NCI-H2081 (cell line): Measurements from ENCODE around the gene DENND2D.

Experiments used
- DNase-seq, 2 experiments: peaks; one replicate each; lab custom pipeline; 2025; lab: John Stamatoyannopoulos, UW

The DENND2D gene

DNA sequence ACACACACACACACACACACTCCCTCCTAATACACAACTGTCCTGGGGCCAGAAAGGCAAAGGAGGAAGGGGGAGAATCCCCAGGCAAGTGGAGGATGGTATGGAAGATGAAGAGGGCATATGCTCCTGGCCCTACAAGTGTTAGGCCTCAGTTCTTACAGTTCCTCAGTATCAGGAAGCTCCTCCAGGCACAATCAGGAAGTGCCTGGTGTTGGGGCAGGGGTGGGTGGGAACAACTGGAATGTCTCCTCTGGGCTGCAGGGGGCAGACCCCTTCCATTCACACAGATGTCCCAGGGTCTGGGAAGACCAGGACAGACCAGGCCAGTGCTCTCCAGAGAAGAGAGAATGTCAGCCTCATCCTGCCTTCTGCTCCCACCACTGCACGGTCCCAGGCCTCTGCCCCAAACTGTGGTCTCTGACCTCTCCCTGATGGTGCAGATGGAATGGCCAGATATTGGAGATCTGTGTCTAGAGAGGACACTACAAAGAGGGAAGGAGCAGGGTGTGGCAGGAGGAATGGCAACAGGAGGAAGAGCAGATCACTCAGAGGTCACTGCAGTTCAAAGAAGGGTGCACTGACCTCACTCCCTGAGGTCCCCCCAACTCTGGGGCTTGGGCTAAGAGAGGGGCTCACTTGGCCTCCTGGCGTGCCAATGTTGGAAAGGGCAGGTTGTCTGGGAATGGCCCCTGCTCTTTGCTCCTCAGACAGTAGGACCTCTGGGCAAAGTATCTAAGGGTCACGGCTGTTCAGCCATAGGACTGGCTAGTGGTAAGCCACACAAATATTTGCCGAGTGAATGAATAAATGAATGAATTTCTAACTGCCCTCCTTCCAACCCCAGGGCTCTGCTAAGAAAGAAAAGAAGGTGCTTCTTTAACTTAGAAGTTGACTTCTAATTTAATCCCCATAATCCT, 2.5 kb upstream of the DENND2D start:
- DNase-seq = no peak

DNA sequence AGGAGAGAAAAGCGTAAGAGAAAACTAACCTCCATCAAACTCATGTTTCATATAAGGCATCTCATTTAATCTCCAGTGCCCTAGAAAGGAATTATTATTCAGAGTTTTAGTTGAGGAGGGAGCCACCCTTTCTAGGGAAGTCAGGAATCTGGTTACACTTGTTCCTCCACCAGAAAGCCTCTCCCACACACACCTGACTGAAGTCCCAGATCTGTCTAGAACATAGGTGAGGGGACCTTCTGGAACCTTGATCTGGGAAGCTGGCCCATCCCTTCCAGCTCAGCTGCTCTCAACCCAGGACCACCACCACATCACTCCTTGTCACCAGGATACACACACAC, 1.9 kb upstream of the DENND2D start:
- no peak for DNase-seq

DNA sequence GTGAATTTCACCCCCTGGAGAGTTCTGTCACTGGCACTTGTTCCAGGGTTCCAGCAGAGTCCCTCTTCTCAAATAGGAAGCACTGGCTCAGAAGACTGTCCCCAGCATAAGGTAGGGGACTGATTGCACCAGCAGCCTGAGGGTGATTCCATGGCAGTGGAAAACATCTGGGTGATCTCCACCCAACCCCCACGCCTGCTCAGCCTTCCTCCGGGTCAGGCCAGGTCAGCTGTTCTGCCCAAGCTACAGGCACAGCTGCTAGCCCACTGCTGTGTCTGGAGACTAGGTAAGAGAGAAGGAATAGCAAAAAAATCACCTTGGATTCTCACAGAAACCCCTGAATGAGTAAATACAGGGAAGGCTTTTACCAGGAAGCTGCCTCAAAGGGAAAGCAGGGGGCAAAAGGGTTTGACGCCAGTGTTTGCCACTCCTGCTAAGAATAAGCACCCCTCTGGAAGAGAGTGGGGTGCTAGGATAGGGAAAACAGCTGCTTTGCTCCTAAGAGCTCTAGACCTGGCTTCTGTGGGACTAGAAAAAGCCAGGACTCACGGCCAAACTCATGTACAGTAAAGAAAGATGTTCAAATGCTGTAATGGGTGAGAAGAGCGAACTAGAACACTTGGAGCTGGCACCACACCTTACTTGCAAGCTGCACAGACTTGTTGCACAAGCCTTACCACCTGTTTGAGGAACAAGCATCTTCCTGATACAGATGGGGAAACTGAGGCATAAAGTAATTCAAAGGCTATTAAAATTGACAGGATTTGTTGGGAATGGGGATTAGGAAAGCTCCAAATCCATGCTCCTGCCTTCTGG, 1.0 kb upstream of the DENND2D start:
- no peak for DNase-seq

DNA sequence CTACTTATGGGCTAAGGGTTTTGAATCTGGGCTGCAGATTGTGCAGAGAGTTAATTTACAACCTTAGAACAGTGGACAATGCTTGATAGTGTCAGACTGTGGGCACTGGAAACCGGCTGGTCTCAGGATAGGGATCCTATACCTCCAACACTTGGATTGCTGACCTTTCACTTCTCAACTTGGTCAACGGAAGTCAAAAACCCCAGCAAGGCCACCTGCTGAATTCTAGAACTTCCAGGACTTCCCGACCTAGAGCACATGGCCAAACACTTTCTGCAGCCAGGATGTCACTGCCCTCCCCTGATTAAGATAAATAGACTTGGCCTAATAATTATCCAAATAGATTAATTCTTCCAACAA, 336 bp upstream of the DENND2D start:
- DNase-seq = no peak

DNA sequence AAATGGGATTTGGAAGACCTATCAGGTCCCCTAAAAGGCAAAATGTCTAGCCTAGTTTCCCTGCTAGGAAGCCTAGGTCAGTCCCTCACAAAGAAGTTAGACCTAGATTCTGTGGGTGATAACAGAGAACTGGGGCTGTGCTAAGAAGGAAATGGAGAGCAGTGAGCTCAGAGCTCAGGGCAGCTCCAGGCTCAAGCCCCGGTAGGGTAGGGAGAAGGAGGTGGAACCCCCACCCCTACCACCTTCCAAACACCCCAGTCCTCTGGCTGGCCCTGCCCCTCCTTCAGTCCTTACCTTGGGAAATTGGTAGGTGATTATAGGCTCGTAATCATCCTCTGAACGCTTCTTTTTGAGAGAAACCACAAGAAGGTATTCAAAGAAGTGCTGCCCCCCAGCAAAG, 1.1 kb downstream of the DENND2D start:
- DNase-seq = no peak

DNA sequence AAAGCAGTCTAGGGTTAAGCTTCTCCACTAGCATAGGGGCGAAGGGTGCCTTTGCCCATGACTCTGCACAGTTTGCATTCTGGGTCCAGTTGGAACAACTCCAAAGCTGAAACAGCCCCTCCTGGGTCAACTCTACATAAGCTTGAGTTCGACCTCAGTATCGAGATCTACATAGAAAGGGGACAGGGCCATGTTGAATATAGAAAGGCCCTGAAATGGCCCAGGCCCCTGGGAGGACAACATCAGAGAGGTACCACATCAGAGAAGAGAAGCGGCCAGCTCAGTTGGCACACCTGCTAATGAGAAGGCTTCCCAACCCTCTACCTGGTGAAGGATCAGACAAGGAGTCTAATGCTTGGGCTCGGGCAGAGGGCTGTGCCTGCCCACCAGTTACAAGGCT, 1.6 kb downstream of the DENND2D start:
- DNase-seq = no peak

DNA sequence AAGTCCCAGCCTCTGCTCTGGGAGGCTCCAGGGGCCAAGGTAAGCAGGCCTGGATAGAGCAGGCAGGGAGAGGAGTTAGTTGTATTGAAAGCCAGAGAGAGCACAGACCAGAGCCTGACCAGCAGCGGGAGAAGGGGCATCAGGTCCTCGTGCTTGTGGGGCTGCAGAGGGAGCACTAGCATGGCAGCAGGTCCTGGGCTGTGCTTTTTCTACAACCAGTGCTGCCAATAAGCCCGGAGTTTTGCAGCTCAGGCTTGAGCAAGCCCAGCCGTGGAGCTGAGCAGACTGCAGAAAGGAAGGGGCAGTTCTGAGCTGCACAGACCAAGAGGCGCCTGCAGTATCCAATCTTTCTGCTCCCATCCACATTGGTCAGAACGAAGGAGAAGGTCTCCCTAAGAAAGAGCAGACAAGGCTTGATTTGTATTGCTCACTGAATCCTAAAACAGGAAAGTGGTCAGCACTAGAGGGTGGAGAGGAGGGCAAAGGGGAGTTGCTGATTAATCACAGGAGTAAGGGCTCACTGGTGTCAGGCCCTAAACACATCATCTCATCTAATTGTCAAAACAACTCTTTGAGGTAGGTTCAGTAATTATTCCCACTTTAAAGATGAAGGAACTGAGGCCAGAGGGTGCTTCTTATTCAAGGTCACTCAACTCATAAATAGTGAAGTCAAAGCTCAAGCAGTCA, 2.7 kb downstream of the DENND2D start:
- no peak for DNase-seq

DNA sequence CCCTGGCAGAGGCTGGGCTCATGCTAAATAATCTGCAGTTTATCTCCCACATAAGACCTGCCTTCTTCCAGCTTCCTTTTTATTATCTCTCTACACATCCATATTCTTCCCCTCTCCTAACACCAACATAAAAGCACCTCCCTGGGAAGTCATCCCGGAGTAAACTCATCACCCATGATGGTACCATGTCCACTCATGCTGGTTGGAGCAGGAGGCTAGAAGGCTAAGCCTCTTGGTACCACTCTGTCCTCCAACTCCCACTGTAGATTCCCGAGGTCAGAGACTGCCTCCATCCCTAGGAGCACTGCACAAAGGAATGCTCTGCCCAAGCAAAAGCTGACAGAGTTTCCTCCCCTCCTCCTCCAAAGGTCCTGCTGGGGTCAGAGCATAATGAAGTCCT, 4.2 kb downstream of the DENND2D start:
- DNase-seq = no peak

DNA sequence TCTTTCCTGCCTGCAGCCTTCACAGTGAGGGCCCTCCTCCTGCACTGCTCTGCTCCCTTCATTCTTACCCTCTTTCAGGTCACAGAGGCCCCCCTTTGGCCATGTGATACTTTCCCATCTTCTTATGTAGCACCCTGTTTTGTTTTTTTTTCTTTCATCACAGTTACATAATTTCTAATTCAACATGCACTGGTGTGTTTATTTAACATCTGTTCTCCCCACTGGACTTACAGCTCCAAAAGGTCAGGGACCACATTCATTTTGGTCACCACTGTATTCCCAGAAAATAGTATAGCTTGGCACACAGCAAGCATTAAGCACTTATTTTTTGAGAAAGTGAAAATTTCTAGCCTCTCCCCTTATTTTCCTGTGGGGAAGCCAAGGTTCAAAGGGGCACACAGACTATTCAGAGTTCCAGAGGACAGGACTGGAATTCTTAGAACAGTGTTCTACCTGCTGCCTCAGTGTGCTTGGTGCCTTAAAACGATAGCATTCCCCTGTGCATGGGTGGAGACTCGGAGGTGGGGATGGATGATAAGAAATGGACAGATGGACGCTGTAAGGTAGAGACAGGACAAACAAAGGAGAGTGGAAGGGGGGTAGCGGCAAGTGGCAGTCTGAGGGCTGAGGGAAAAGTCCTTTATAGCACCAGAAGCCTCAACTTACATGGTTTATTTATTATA, 5.3 kb downstream of the DENND2D start:
- no peak for DNase-seq

DNA sequence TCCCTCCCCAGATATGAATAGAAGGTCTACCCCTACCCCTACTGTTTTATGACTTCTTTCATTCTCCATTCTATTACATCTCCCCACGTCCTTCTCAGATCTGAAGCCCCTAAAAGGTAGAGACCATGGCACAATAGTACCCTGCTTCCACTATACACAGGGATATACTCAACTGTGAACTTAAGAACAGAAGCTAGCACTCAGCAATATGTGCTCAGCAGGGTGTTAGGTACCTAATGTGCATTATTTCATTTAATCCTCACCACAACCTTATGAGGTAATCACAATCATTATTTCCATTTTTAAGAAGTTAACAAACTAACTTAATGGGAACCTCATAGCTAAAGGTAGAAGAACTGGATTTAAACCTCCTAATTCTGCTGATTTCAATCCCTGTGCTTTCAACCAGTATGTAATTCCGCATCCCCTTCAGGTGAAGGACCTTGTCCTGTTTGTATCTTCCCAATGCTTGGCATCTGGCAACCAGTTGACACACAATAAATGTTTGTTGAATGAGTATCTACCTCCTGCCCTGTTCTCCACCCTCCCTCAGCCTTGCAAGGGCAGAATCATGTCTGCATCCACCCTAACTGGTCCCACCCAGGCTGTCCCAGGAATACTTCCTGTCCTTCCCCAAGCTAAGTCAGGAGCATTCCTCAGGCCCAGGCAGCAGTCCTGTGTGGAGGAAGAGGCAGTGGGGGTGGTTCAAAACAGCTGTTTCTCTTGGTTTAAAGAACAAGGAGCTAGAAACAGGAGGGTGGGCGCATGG, 6.5 kb downstream of the DENND2D start:
- DNase-seq = no peak

DNA sequence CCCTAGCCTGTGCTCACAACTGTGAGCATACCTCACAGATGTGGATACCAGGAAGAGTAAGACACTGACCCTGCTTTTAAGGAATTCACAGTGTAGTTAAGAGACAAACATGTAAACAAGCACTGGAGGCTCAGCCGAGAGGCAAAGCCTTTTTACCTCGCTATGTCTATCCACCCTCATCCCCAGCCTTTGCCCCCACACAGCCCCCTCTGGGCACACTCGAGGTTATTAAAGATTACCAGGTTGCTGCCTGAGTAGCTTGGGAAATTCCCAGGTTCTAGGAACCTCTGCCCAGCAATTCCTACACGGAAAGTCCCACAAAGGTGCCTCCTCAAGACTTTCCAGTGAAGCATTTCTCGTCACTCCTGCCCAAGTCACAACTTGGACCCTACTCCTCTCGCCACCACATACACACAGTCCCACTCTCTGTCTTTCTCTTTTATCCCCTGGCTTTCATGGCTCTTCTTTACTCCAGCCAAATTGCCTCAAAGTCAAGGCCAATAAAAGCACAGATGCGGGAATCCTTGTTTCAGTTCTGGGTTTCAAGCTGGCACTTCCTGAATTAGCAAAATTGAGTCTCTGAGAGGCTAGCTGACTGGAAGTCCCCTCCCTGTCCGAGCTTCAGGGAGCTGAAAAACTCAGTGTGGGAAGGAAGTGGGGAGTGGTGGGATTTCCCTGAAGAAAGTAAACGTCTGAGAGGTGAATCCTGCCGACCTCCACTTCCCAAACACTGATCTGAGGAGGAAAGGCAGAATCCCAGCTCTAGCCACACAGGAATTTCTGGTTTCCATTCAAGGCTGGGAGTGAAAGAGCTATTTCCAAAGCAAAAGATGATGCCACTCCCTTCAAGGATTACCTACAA, 7.6 kb downstream of the DENND2D start:
- no peak for DNase-seq

DNA sequence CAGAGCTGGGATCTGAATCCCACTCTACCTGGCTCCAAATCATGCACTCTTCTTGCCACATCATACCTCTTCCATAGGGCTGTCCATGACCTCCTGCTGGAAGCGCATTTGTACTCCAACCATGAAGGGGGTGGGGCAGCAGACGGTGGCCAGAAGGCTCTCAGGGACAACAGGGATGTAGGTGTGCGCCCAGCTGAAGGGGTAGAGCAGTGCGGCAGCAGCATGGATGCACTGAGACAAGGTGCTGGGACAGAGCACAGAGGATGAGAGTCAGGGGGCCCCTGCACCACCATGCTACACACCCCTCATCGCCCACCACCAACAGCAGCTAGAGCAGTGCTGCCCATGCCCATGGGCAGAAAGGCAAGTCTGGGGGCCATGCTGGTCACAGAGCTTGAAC, 8.4 kb downstream of the DENND2D start:
- DNase-seq = no peak

DNA sequence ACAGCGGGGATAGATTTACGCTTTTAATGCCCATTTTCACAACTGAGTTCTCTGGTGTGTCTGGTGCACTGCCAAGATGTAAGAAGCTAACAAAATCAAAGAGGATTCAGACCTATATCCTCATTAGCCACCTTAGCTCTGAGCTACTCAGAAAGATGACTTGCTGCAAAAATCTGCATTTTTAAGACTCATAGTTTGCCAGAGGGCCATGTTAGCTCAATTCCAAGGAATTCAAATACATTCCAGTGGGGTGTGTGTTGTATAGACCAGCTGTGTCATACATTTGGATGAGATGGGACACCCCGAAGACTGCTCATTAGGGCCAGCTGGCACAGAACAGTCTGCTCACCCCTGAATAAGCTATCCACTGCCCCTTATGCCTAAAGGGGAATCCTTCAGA, 8.9 kb downstream of the DENND2D start:
- DNase-seq = no peak

DNA sequence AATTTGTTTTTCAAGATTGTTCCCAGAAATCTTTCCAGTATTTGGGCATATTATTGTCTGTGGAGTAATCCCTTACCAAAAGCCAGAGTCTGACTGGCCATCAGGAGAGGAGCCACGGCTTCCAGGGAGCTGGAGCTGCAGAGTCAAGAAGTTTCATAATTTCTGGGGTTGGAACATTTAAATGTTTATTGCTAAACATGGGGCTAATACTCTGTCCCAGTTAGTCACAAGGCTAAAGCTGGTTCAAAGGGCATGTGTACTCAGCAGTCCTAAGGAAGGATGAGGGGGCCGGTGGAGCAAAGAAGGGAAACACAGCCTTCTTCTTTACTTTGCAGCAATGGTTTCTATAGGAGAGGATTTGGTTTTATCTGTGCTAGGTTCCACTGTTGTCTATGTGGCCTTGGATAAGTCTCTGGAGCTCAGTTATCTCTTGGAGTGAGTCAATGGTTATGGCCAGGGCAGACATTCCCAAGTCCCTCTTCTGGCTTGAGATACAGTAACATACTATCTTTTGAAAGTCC, 9.5 kb downstream of the DENND2D start:
- no peak for DNase-seq

DNA sequence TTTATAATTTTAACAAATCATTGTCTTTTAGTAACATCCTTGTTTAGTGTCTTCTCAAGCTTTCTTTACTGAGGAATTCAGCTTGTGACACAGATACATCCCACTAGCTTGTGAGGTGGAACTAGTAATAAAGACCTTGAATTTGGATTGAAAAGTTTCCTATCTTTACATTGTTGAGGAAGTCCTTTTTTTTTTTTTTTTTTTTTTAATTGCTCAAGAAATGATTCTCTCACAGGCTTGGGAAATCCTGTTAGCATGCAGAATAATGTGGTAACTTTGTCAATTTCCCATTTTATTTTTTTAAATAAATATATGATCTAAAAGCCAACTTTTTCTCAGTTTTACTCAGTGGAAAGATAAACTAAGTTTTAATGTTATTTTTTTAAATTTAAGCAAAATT, 15.8 kb downstream of the DENND2D start:
- no peak for DNase-seq

DNA sequence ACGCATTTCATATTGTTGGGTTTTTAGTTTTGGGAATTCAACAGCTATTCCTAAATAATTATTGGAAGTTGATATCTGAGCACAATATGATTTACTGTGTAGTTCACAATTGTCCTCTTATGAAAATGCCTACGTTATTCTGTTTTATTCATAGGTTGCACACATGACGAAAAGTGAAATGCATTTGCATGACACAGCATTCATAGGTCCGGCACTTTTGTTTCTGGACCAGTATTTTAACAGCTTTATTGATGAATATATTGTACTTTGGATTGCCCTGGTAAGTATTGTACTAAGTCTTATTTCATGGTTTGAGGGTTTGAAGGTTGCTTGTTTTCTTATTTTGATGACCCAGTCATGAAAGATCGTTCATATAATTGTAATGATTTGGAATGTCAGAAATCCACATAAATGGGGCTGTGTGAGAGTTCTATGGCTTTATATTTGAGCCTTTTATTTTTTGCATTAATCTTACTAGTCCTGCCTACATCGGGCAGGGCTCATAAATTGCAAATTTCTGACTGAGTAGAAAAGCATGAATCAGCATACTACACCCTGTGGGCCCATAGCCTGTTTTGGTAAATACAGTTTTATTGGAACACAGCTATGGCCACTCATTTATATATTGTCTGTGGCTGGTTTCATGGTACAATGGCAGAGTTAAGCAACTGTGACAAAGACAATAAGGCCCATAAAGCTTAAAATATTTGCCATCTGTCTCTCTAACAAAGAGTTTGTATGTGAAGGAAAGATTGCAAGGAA, 17.0 kb downstream of the DENND2D start:
- no peak for DNase-seq

DNA sequence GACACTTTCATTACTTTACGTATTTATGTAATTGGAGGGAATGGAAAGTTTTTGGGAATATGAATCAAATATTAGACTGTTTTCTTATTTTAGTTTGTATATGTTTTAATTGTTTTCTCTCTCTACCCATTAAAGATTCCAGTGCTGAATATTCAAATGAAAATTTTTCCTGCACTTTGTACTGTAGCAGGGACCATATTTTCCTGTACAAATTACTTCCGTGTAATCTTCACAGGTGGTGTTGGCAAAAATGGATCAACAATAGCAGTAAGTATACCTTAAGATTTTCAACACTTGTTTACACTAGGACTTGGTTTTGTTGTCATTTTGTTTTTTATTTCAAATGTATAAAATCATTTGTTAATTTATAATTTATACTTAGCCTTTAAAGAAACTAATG, 18.4 kb downstream of the DENND2D start:
- DNase-seq = no peak

DNA sequence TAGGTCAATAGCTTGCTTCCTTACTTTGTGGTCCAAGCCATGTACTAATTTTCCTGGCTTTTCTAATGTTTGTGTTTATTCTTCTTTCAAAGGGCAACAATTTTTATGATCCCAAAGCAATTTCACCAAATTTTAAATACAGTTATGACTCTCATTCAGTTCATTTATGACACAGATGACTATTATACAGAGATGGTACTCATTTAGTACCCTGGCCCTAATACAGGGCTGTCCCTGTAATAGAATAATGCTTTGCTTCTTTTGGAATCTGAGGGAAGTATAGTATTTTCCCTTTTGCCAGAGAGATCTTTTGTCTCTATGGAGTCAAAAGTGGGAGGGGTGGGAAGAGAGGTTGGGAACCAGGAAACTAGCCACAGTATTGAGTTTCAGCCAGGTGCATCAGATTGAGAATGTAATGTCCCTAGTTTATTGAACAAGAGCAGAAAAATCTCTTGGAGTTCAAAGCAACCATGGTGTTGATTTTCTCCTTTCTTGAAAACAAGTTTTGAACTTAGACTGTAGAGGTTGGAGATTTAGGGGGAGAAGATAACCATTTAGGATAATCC, 20.4 kb downstream of the DENND2D start:
- DNase-seq = no peak

DNA sequence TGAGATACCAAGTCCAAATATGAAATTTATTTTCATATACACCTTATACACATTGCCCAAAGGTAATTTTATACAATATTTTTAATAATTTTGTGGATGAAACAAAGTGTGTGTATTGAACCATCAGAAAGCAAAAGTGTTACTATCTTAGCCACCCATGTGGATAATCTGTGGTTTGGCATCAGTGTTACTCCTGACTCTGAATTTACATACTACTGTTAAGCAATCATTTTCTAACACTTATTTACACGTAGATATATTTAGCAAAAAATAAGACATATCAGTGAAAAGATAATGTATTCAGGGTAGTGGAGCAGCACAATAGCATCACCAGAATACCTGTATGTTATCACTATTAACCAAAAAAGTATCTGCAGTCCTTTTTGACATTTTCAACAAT, 23.8 kb downstream of the DENND2D start:
- no peak for DNase-seq
